ENCODE measurements around the gene RAD52.

GRCh38 chr12:991350-992333 lies 42.1 kb upstream of the RAD52 start:
- no peak for TF ChIP-seq ELK1 (IDR thresholded peaks at IDR 0.05; ENCODE audit: low read depth, low read length)
- TF ChIP-seq MAZ (IDR thresholded peaks at IDR 0.05; ENCODE audit: borderline replicate concordance, low read depth, low read length), result no peak
- no peak for TF ChIP-seq CTCF (IDR thresholded peaks at IDR 0.05)
- TF ChIP-seq CBX8 (IDR thresholded peaks at IDR 0.05), result no peak
- no peak for TF ChIP-seq MAFK (IDR thresholded peaks at IDR 0.05; ENCODE audit: partially characterized antibody)
- no peak for TF ChIP-seq EP300 (IDR thresholded peaks at IDR 0.05)
- TF ChIP-seq MAX (IDR thresholded peaks at IDR 0.05), result no peak
- no peak for TF ChIP-seq USF2 (IDR thresholded peaks at IDR 0.05)
- no peak for TF ChIP-seq POLR2A (IDR thresholded peaks at IDR 0.05; ENCODE audit: low read length)
- no peak for TF ChIP-seq FOXS1 (CRISPR knock-in tag; IDR thresholded peaks at IDR 0.05)
- no peak for TF ChIP-seq NFE2L2 (conservative IDR thresholded peaks at IDR 0.05; ENCODE audit: low read length)
- TF ChIP-seq CHD2 (IDR thresholded peaks at IDR 0.05; ENCODE audit: low read length, partially characterized antibody), result no peak
